ENCODE data around the gene LARGE1. TPM values are rescaled to one million over a fixed set of nuclear protein-coding genes. Genes with fewer than 3 reads are reported as not detected.

Gene LARGE1
- total RNA-seq, 1 donor = 22.8 TPM

- Histone ChIP-seq H3K4me3 (ENCODE audit: insufficient read depth, low read length) (no peak overlapping the region), H3K27ac (ENCODE audit: low read depth, low read length) (no peak overlapping the region), H3K4me1 (ENCODE audit: insufficient read depth, low read length) (peaks cover 6% of the 10 kb centered on the region), H3K4me2 (ENCODE audit: insufficient read depth, low read length) (no peak overlapping the region), H3K36me3 (ENCODE audit: insufficient read depth, low read length) (no peaks in the 10 kb centered on the region), H3K79me2 (ENCODE audit: insufficient read depth, low read length) (no peaks in the 10 kb centered on the region), H3K9me3 (ENCODE audit: low read depth, low read length) (no peaks in the 10 kb centered on the region), H2AFZ (ENCODE audit: low read length) (no peak overlapping the region), H3K27me3 (ENCODE audit: insufficient read depth, low read length) (no peaks in the 10 kb centered on the region), H4K20me1 (ENCODE audit: insufficient read depth, low read length) (no peaks in the 10 kb centered on the region)
- DNase-seq (ENCODE audit: insufficient read length, low spot score, missing footprints) = no peak
- no peak for TF ChIP-seq CTCF (IDR thresholded peaks at IDR 0.05; ENCODE audit: extremely low read depth, low read depth, low read length)
These were observed 50.3 kb downstream of the LARGE1 start for GRCh38 chr22:33869946-33870345.

- Histone ChIP-seq H3K36me3 (ENCODE audit: insufficient read depth, low read length) (no peaks in the 10 kb centered on the region), H3K79me2 (ENCODE audit: insufficient read depth, low read length) (no peaks in the 10 kb centered on the region), H3K4me3 (ENCODE audit: insufficient read depth, low read length) (no peak overlapping the region), H3K4me1 (ENCODE audit: insufficient read depth, low read length) (peaks cover 6% of the 10 kb centered on the region), H3K9me3 (ENCODE audit: low read depth, low read length) (no peaks in the 10 kb centered on the region), H3K4me2 (ENCODE audit: insufficient read depth, low read length) (no peak overlapping the region), H3K27ac (ENCODE audit: low read depth, low read length) (no peak overlapping the region), H4K20me1 (ENCODE audit: insufficient read depth, low read length) (no peaks in the 10 kb centered on the region), H3K27me3 (ENCODE audit: insufficient read depth, low read length) (no peaks in the 10 kb centered on the region), H2AFZ (ENCODE audit: low read length) (no peak overlapping the region)
- no peak for DNase-seq (ENCODE audit: insufficient read length, low spot score, missing footprints)
- TF ChIP-seq CTCF (IDR thresholded peaks at IDR 0.05; ENCODE audit: extremely low read depth, low read depth, low read length) = no peak
These were observed 52.3 kb downstream of the LARGE1 start for GRCh38 chr22:33867971-33868370.

GRCh38 chr22:33867118-33867866 is 53.0 kb downstream of the LARGE1 start:
- Histone ChIP-seq H2AFZ (ENCODE audit: low read length) (no peak overlapping the region), H3K27me3 (ENCODE audit: insufficient read depth, low read length) (no peaks in the 10 kb centered on the region), H3K4me2 (ENCODE audit: insufficient read depth, low read length) (no peak overlapping the region), H3K79me2 (ENCODE audit: insufficient read depth, low read length) (no peaks in the 10 kb centered on the region), H3K9me3 (ENCODE audit: low read depth, low read length) (no peaks in the 10 kb centered on the region), H3K27ac (ENCODE audit: low read depth, low read length) (no peak overlapping the region), H4K20me1 (ENCODE audit: insufficient read depth, low read length) (no peaks in the 10 kb centered on the region), H3K4me1 (ENCODE audit: insufficient read depth, low read length) (peaks cover 6% of the 10 kb centered on the region), H3K36me3 (ENCODE audit: insufficient read depth, low read length) (no peaks in the 10 kb centered on the region), H3K4me3 (ENCODE audit: insufficient read depth, low read length) (no peak overlapping the region)
- DNase-seq (ENCODE audit: insufficient read length, low spot score, missing footprints) = no peak
- TF ChIP-seq CTCF (IDR thresholded peaks at IDR 0.05; ENCODE audit: extremely low read depth, low read depth, low read length) = no peak

GRCh38 chr22:33866511-33866910 is 53.8 kb downstream of the LARGE1 start:
- H3K4me3 ChIP-seq (ENCODE audit: insufficient read depth, low read length) = no peak overlapping the region
- no peaks in the 10 kb centered on the region for H3K27me3 ChIP-seq (ENCODE audit: insufficient read depth, low read length)
- no peak overlapping the region for H3K27ac ChIP-seq (ENCODE audit: low read depth, low read length)
- H3K79me2 ChIP-seq (ENCODE audit: insufficient read depth, low read length) = no peaks in the 10 kb centered on the region
- DNase-seq (ENCODE audit: insufficient read length, low spot score, missing footprints) = no peak
- H2AFZ ChIP-seq (ENCODE audit: low read length) = no peak overlapping the region
- no peak for TF ChIP-seq CTCF (IDR thresholded peaks at IDR 0.05; ENCODE audit: extremely low read depth, low read depth, low read length)
- H3K9me3 ChIP-seq (ENCODE audit: low read depth, low read length) = no peaks in the 10 kb centered on the region
- H3K4me1 ChIP-seq (ENCODE audit: insufficient read depth, low read length) = peaks cover 6% of the 10 kb centered on the region
- no peak overlapping the region for H3K4me2 ChIP-seq (ENCODE audit: insufficient read depth, low read length)
- no peaks in the 10 kb centered on the region for H4K20me1 ChIP-seq (ENCODE audit: insufficient read depth, low read length)
- no peaks in the 10 kb centered on the region for H3K36me3 ChIP-seq (ENCODE audit: insufficient read depth, low read length)

Measured in osteoblast (primary cell).